Central memory CD8-positive, alpha-beta T cell (primary cell): ENCODE results near the gene OCRL.
"Not testable (repeated sequence)": the region's sequence is repeated elsewhere in the genome, so short reads cannot be mapped to it uniquely, and the experiment has no call there.

Experiments used
- ATAC-seq: fragments of 150-1000 bp; cut with Tn5 transposase; replicated peaks from 2 replicates; pipeline ENCODE4 v1.10.0; 2022; ENCODE audit warnings: mild to moderate bottlenecking, moderate FRiP score, moderate number of reproducible peaks; ENCODE audit not compliant: poor library complexity, severe bottlenecking; ENCODE audit errors: extremely low read depth
- DNase-seq, 2 donors: peaks; one replicate each; pipeline ENCODE4 v3.0.0; 2021; ENCODE audit warnings: low spot score in 2 of 2
- H3K27ac Mint-ChIP-seq: one replicate; pipeline ENCODE4 v1.8.0; 2022; ENCODE audit warnings: low read depth, mild to moderate bottlenecking, moderate library complexity, mixed read lengths
- H3K27me3 Mint-ChIP-seq: one replicate; pipeline ENCODE4 v1.8.0; 2022; ENCODE audit warnings: mixed read lengths
- H3K36me3 Mint-ChIP-seq: one replicate; pipeline ENCODE4 v1.8.0; 2022; ENCODE audit warnings: mild to moderate bottlenecking, moderate library complexity, mixed read lengths; ENCODE audit not compliant: insufficient read depth
- H3K4me1 Mint-ChIP-seq: one replicate; pipeline ENCODE4 v1.8.0; 2022; ENCODE audit warnings: mixed read lengths
- H3K4me3 Mint-ChIP-seq: one replicate; pipeline ENCODE4 v1.8.0; 2022; ENCODE audit warnings: mild to moderate bottlenecking, moderate library complexity, mixed read lengths
- H3K9me3 Mint-ChIP-seq: one replicate; pipeline ENCODE4 v1.8.0; 2022; ENCODE audit warnings: mixed read lengths

The OCRL gene

DNA sequence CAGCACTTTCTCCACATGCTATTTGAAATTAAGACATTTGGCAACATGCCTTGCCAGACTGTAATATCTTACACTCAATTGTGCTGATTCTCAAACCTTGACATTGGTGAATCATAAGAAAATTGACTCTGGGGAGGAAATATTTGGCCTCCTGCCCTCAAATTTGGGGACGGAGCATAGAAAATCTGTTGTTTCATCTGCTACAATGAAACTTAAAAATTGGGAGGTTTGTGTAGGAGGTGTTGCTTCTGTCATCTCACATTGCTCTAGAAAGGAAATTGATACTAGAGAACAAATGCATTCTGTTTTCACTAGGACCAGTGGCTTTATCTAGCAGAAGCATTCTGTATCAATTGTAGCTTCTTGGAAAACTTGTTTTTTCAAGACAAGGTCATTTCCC lies 5.3 kb downstream of the OCRL start:
- no peaks in the 10 kb centered on the region for H3K9me3 Mint-ChIP-seq
- H3K4me3 Mint-ChIP-seq: no peak overlapping the region
- no peaks in the 10 kb centered on the region for H3K27me3 Mint-ChIP-seq
- ATAC-seq: no peak
- H3K36me3 Mint-ChIP-seq: no peaks in the 10 kb centered on the region
- H3K4me1 Mint-ChIP-seq: no peaks in the 10 kb centered on the region
- DNase-seq: no peak
- no peak overlapping the region for H3K27ac Mint-ChIP-seq

DNA sequence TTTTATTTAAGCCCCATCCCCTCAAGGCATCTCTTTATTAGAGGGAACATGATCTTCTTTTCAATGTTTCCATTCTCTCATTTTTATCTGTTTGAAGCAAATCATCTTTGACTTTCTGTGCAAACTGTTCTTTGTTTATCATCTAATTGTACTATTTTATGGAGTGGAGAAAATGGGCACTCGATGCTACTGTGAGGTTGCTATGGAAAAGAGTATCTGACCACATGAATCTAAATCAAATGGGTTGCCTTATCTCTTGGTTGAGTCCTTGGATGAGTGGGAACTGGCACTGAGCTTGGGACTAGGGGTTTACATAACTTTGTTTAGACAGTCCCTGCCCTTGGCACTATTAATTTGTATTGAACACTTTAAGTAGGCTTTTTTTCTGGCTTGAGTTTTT lies 9.1 kb downstream of the OCRL start:
- H3K36me3 Mint-ChIP-seq: no peaks in the 10 kb centered on the region
- H3K9me3 Mint-ChIP-seq: no peaks in the 10 kb centered on the region
- no peak overlapping the region for H3K27ac Mint-ChIP-seq

GRCh38 chrX:129553619-129554288 lies 13.7 kb downstream of the OCRL start:
- H3K36me3 Mint-ChIP-seq: peaks cover 3% of the 10 kb centered on the region
- no peaks in the 10 kb centered on the region for H3K9me3 Mint-ChIP-seq
- no peaks in the 10 kb centered on the region for H3K4me1 Mint-ChIP-seq
- H3K27ac Mint-ChIP-seq: no peak overlapping the region
- DNase-seq: no peak
- H3K4me3 Mint-ChIP-seq: no peak overlapping the region
- no peak for ATAC-seq
- no peaks in the 10 kb centered on the region for H3K27me3 Mint-ChIP-seq

More for the DNA sequence above, 9.1 kb downstream of the OCRL start:
- H3K4me1 Mint-ChIP-seq: no peaks in the 10 kb centered on the region
- DNase-seq (no peak), ATAC-seq (no peak)
- no peak overlapping the region for H3K4me3 Mint-ChIP-seq
- H3K27me3 Mint-ChIP-seq: no peaks in the 10 kb centered on the region

DNA sequence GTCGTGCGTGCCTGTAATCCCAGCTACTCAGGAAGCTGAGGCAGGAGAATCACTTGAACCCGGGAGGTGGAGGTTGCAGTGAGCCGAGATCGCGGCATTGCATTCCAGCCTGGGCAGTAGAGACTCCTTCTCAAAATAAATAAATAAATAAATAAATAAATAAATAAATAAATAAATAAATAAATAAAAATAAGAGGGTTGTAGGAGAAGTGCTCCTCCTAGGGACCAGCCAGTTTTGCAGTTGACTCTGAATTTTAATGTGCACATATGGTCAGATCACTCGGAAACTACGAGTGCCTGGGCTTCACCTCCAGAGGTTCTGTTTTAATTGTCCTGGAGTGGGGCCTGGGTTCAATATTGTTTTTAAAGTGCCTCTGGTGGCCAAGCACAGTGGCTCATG lies 14.8 kb downstream of the OCRL start:
- not testable (repeated sequence) for H3K9me3 Mint-ChIP-seq, H3K27me3 Mint-ChIP-seq, H3K36me3 Mint-ChIP-seq, H3K4me3 Mint-ChIP-seq, ATAC-seq, H3K4me1 Mint-ChIP-seq, DNase-seq, H3K27ac Mint-ChIP-seq

DNA sequence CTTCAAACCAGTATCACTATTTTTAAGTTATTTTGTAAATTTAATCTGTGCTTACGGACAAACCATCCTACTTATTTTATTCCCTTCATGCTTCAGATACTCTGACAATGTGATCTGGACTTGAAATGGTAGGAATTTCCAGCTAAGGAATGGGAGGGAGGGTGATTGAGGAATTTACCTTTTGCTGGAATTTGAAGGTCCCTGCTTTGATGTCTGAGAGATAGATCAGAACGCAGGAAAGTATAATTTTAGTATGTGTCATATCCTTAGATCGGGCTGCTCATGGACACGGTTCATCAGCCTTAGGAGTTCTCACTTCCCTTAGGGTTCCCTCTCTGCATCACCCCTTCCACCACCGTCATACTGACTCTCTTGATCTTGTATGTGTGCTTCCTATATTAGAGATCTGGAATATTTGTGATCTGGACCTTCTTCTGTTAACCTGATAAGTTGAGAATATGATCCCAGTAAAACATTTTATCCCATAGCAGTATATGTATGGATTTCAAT lies 16.8 kb downstream of the OCRL start:
- Mint-ChIP-seq H3K4me1 (no peaks in the 10 kb centered on the region), H3K9me3 (no peaks in the 10 kb centered on the region), H3K4me3 (no peak overlapping the region), H3K36me3 (peaks cover 3% of the 10 kb centered on the region), H3K27ac (no peak overlapping the region), H3K27me3 (no peaks in the 10 kb centered on the region)
- no peak for DNase-seq
- no peak for ATAC-seq

DNA sequence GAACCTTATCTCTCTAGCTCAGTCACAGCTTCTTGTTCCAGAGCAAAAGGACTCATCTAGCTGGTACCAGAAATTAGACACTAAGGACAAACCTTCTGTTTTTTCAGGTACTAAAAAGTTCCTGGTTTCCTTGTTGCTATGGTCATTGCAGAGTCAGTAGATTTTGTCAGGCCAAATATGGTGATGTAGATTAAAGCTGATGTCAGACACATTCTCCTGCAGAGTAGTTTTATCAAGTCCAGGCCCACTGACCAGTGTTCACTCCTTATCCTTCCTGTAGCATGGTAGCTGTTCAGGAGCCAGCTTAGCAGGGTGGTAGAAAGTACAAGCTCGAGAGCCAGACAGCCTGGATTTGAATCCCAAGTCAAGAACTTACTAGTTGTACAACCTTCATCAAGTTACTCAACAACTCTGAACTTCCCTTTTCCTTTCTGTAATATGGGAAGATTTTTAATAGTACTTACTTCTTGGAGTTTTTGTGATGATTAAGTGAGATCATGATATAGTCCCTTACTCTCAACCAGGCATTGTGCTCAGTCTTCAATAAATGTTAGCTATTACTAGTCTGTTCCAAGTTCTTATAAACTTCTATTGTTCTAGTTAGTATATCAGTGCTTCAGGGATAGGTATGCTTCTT lies 17.9 kb downstream of the OCRL start:
- DNase-seq (no peak), ATAC-seq (no peak)
- Mint-ChIP-seq H3K36me3 (peaks cover 5% of the 10 kb centered on the region), H3K27ac (no peak overlapping the region), H3K4me1 (no peaks in the 10 kb centered on the region), H3K4me3 (no peak overlapping the region), H3K27me3 (no peaks in the 10 kb centered on the region), H3K9me3 (no peaks in the 10 kb centered on the region)

DNA sequence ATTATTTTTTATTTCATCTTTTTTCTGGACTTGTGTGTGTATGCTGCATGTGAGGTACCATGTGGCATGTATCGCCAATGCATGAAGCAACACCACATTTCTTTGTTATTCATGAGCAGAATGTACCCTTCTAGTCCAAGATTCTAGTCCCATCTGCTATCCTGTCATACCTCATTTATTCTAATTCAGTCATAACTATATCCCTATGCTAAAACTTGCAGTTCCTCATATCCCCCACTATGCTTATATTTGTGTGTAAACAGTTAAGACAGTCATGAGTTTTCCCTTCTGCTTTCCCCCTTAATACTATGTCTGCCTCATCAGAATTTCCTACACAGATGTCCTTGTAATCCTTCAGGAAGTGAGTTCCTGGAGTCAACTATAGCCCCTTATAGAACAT lies 19.7 kb downstream of the OCRL start:
- no peaks in the 10 kb centered on the region for H3K4me1 Mint-ChIP-seq
- H3K27me3 Mint-ChIP-seq: no peaks in the 10 kb centered on the region
- H3K36me3 Mint-ChIP-seq: peaks cover 5% of the 10 kb centered on the region
- H3K27ac Mint-ChIP-seq: no peak overlapping the region
- H3K9me3 Mint-ChIP-seq: no peaks in the 10 kb centered on the region
- DNase-seq (no peak), ATAC-seq (no peak)
- H3K4me3 Mint-ChIP-seq: no peak overlapping the region

- no peak overlapping the region for H3K4me3 Mint-ChIP-seq
- H3K36me3 Mint-ChIP-seq: peaks cover 2% of the 10 kb centered on the region
- DNase-seq (no peak), ATAC-seq (no peak)
- peaks cover 11% of the 10 kb centered on the region for H3K4me1 Mint-ChIP-seq
- no peaks in the 10 kb centered on the region for H3K9me3 Mint-ChIP-seq
- H3K27ac Mint-ChIP-seq: no peak overlapping the region
- no peaks in the 10 kb centered on the region for H3K27me3 Mint-ChIP-seq
These were observed 21.4 kb downstream of the OCRL start for GRCh38 chrX:129561453-129561852.

DNA sequence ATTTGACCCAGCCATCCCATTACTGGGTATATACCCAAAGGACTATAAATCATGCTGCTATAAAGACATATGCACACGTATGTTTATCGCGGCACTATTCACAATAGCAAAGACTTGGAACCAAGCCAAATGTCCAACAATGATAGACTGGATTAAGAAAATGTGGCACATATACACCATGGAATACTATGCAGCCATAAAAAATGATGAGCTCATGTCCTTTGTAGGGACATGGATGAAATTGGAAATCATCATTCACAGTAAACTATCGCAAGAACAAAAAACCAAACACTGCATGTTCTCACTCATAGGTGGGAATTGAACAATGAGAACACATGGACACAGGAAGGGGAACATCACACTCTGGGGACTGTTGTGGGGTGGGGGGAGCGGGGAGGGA lies 24.3 kb downstream of the OCRL start:
- peaks cover 11% of the 10 kb centered on the region for H3K4me1 Mint-ChIP-seq
- not testable (repeated sequence) for DNase-seq, H3K36me3 Mint-ChIP-seq, H3K27ac Mint-ChIP-seq, H3K27me3 Mint-ChIP-seq, ATAC-seq, H3K9me3 Mint-ChIP-seq, H3K4me3 Mint-ChIP-seq

- Mint-ChIP-seq H3K4me1 (peaks cover 11% of the 10 kb centered on the region), H3K27me3 (no peaks in the 10 kb centered on the region), H3K27ac (no peak overlapping the region), H3K9me3 (no peaks in the 10 kb centered on the region), H3K36me3 (peaks cover 5% of the 10 kb centered on the region), H3K4me3 (no peak overlapping the region)
- no peak for DNase-seq
- no peak for ATAC-seq
These were observed 25.1 kb downstream of the OCRL start for GRCh38 chrX:129565046-129565650.

GRCh38 chrX:129566073-129566472 lies 26.0 kb downstream of the OCRL start:
- DNase-seq: no peak
- no peaks in the 10 kb centered on the region for H3K27me3 Mint-ChIP-seq
- H3K4me1 Mint-ChIP-seq: peaks cover 11% of the 10 kb centered on the region
- peaks cover 5% of the 10 kb centered on the region for H3K36me3 Mint-ChIP-seq
- peak overlapping the region; percentile 22 for H3K27ac Mint-ChIP-seq
- no peak overlapping the region for H3K4me3 Mint-ChIP-seq
- no peaks in the 10 kb centered on the region for H3K9me3 Mint-ChIP-seq
- no peak for ATAC-seq

- DNase-seq: no peak
- no peak for ATAC-seq
- Mint-ChIP-seq H3K27me3 (no peaks in the 10 kb centered on the region), H3K36me3 (peaks cover 3% of the 10 kb centered on the region), H3K4me1 (peaks cover 11% of the 10 kb centered on the region), H3K4me3 (no peak overlapping the region), H3K9me3 (no peaks in the 10 kb centered on the region), H3K27ac (no peak overlapping the region)
These were observed 28.3 kb downstream of the OCRL start for GRCh38 chrX:129568349-129568748.

DNA sequence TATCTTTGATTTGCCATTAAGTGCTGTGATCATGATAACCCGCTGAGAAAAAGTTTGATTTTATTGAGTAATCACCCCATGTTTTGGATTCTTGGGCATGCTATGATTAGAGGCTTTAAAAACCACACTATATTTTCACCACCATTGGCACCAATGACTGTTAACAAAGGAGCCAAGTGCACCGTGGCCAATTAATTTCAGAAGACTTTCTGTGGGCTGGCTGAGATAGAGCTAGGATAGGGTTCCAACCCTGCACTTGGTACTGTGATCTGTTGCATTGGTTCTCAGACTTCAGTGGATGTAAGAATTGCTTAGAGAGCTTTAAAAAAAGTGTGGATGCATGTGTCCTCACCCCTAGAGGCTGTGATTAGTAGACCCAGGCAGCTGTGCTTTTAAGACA lies 32.4 kb downstream of the OCRL start:
- DNase-seq (no peak), ATAC-seq (no peak)
- Mint-ChIP-seq H3K4me1 (no peaks in the 10 kb centered on the region), H3K36me3 (peaks cover 5% of the 10 kb centered on the region), H3K27ac (no peak overlapping the region), H3K4me3 (no peak overlapping the region), H3K27me3 (no peaks in the 10 kb centered on the region), H3K9me3 (no peaks in the 10 kb centered on the region)
